ENCODE results near the gene RAB28.

RAB28 gene

DNA sequence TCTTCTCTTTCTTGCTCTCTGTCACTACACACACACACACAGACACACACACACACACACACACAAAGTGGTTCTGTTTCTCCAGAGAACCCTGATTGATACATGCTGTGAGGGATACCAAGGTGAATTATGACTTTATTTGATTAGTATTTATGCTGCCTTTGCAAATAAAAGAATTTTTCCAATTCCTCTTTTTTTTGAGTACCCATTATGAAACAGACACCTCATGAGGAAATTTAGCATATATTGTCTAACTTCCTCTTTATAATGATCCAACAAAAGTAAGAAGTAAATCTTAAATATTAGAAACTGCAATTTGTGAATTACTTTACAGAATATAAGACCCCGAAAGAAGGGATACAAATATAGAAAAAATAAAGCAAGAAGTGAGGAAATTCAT is 14.3 kb upstream of the RAB28 start:
- Histone ChIP-seq H3K27me3 (replicated peaks; ENCODE audit: control insufficient read depth, insufficient read depth, low read length) (no peaks in the 10 kb centered on the region), H3K9me3 (ENCODE audit: control insufficient read depth, low read length) (peaks cover 3% of the 10 kb centered on the region), H3K36me3 (ENCODE audit: control insufficient read depth, insufficient read depth, low read length, severe bottlenecking) (no peaks in the 10 kb centered on the region), H3K9ac (ENCODE audit: low read length) (no peak overlapping the region), H3K4me3 (ENCODE audit: low read length) (no peak overlapping the region), H3K4me1 (ENCODE audit: control insufficient read depth, insufficient read depth, low read length) (no peaks in the 10 kb centered on the region)
- no peak for DNase-seq (ENCODE audit: low read depth)

DNA sequence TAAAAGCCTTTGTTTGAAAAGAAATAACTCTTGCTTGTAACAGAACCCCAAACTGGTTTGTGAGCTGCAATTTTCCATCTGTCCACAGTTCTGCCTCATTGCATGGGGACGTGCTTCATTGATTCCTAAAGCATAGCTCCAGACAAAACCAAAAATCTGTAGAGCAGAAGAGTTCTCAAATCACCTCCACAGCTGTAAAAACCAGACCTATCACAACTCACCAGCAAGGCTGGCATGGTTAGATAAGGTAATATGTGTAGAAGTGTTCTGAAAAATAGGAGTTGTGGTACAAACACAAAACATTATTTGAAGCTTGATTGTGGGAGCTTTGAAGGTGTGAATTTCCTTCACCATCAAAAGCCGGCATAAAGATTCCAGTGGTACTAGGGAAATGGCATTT is 12.5 kb upstream of the RAB28 start:
- no peak overlapping the region for H3K4me3 ChIP-seq (ENCODE audit: low read length)
- H3K4me1 ChIP-seq (ENCODE audit: control insufficient read depth, insufficient read depth, low read length), result no peaks in the 10 kb centered on the region
- peaks cover 3% of the 10 kb centered on the region for H3K9me3 ChIP-seq (ENCODE audit: control insufficient read depth, low read length)
- no peaks in the 10 kb centered on the region for H3K36me3 ChIP-seq (ENCODE audit: control insufficient read depth, insufficient read depth, low read length, severe bottlenecking)
- no peak for DNase-seq (ENCODE audit: low read depth)
- H3K27me3 ChIP-seq (replicated peaks; ENCODE audit: control insufficient read depth, insufficient read depth, low read length), result no peaks in the 10 kb centered on the region
- no peak overlapping the region for H3K9ac ChIP-seq (ENCODE audit: low read length)

DNA sequence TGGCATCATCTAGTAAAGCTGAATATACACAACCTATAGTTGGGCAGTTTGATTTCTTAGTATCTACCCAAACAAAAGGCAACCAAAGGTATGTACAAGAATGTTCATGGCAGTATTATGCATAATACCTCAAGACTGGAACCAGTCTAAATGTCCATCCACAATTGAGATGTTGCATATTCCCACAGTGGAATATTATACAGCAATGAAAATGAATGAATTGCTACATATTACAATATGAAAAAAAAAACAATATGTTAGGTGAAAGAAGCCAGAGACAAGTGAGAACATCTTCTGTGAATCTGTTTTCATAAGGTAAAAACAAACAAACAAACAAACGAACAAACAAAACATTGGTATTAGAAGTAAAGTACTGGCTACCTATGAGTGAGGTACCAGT is 11.6 kb upstream of the RAB28 start:
- Histone ChIP-seq H3K27me3 (replicated peaks; ENCODE audit: control insufficient read depth, insufficient read depth, low read length) (peaks cover 3% of the 10 kb centered on the region), H3K9me3 (ENCODE audit: control insufficient read depth, low read length) (peaks cover 3% of the 10 kb centered on the region), H3K9ac (ENCODE audit: low read length) (no peak overlapping the region), H3K36me3 (ENCODE audit: control insufficient read depth, insufficient read depth, low read length, severe bottlenecking) (no peaks in the 10 kb centered on the region), H3K4me1 (ENCODE audit: control insufficient read depth, insufficient read depth, low read length) (no peaks in the 10 kb centered on the region), H3K4me3 (ENCODE audit: low read length) (no peak overlapping the region)
- DNase-seq (ENCODE audit: low read depth), result no peak

- H3K27me3 ChIP-seq (replicated peaks; ENCODE audit: control insufficient read depth, insufficient read depth, low read length), result peaks cover 6% of the 10 kb centered on the region
- no peaks in the 10 kb centered on the region for H3K36me3 ChIP-seq (ENCODE audit: control insufficient read depth, insufficient read depth, low read length, severe bottlenecking)
- no peaks in the 10 kb centered on the region for H3K4me1 ChIP-seq (ENCODE audit: control insufficient read depth, insufficient read depth, low read length)
- H3K4me3 ChIP-seq (ENCODE audit: low read length), result no peak overlapping the region
- DNase-seq (ENCODE audit: low read depth), result no peak
- no peak overlapping the region for H3K9ac ChIP-seq (ENCODE audit: low read length)
- H3K9me3 ChIP-seq (ENCODE audit: control insufficient read depth, low read length), result peaks cover 3% of the 10 kb centered on the region
Measured at GRCh38 chr4:13493793-13494192, 9.7 kb upstream of the RAB28 start.

GRCh38 chr4:13492747-13493146 is 8.6 kb upstream of the RAB28 start:
- peaks cover 3% of the 10 kb centered on the region for H3K9me3 ChIP-seq (ENCODE audit: control insufficient read depth, low read length)
- H3K4me3 ChIP-seq (ENCODE audit: low read length), result no peak overlapping the region
- H3K36me3 ChIP-seq (ENCODE audit: control insufficient read depth, insufficient read depth, low read length, severe bottlenecking), result no peaks in the 10 kb centered on the region
- H3K27me3 ChIP-seq (replicated peaks; ENCODE audit: control insufficient read depth, insufficient read depth, low read length), result peaks cover 6% of the 10 kb centered on the region
- no peak overlapping the region for H3K9ac ChIP-seq (ENCODE audit: low read length)
- H3K4me1 ChIP-seq (ENCODE audit: control insufficient read depth, insufficient read depth, low read length), result no peaks in the 10 kb centered on the region
- DNase-seq (ENCODE audit: low read depth), result no peak

DNA sequence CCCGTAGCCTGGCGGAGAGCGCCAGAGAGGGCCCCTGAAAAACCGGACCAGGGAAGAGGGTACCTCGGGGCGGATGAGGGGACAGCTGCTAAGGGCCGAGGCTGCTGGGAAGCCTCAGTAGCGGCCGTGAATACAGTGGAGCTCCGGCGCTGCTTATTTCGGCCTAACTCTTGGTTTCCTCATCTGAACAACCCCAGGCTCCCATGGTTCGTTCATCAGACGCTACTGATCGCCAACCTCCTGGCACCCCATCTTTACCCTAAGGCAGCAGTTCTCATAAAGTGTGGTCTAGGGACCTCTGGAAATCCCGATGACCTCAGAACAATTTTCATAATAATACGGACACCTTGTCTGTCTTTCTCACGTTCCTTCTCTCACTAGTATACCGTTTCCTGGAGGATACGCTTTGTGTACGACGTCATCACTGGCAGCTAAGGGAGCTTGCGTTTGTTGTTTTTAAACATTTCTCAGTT is 645 bp upstream of the RAB28 start:
- Histone ChIP-seq H3K27me3 (replicated peaks; ENCODE audit: control insufficient read depth, insufficient read depth, low read length) (no peaks in the 10 kb centered on the region), H3K4me3 (ENCODE audit: low read length) (peak overlapping the region; percentile 84), H3K36me3 (ENCODE audit: control insufficient read depth, insufficient read depth, low read length, severe bottlenecking) (no peaks in the 10 kb centered on the region), H3K4me1 (ENCODE audit: control insufficient read depth, insufficient read depth, low read length) (peaks cover 26% of the 10 kb centered on the region), H3K9me3 (ENCODE audit: control insufficient read depth, low read length) (no peaks in the 10 kb centered on the region), H3K9ac (ENCODE audit: low read length) (peak overlapping the region; percentile 95)
- DNase-seq (ENCODE audit: low read depth), result peak; percentile 63

GRCh38 chr4:13483768-13484121 is 395 bp downstream of the RAB28 start:
- Histone ChIP-seq H3K9me3 (ENCODE audit: control insufficient read depth, low read length) (no peaks in the 10 kb centered on the region), H3K4me1 (ENCODE audit: control insufficient read depth, insufficient read depth, low read length) (peaks cover 26% of the 10 kb centered on the region), H3K36me3 (ENCODE audit: control insufficient read depth, insufficient read depth, low read length, severe bottlenecking) (no peaks in the 10 kb centered on the region), H3K27me3 (replicated peaks; ENCODE audit: control insufficient read depth, insufficient read depth, low read length) (no peaks in the 10 kb centered on the region), H3K4me3 (ENCODE audit: low read length) (peak overlapping the region; percentile 84), H3K9ac (ENCODE audit: low read length) (peak overlapping the region; percentile 95)
- peak; percentile 86 for DNase-seq (ENCODE audit: low read depth)

DNA sequence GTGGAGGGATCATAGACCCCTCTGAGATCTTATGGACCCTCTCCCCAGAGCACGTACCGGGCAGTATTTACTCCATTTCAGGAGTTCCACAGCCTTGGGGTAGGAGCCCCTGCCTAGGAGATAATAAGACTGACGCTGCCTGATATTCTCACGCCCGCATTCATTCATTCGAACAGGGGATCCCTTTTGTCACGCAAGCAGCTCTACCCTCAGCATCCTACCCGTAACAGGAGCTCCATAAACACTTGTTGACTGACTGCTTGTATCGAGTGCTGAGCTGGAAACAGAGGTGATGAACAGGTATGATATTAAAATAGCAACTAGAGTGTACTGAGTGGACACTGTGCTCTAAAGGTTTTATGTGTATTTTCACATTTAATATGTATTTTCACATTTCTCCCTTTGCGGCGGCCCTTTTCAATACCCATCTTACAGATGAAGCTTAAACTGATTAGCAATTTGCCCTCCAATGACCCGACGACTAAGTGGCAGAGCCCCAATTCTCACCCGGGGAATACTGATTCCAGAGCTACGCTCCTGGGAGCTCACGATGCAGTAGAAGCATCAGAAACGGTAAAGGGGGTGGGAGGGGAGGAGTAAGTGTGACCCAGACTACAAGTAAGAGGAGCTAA is 888 bp downstream of the RAB28 start:
- H3K9ac ChIP-seq (ENCODE audit: low read length), result peak overlapping the region; percentile 95
- no peaks in the 10 kb centered on the region for H3K27me3 ChIP-seq (replicated peaks; ENCODE audit: control insufficient read depth, insufficient read depth, low read length)
- peak overlapping the region; percentile 84 for H3K4me3 ChIP-seq (ENCODE audit: low read length)
- H3K9me3 ChIP-seq (ENCODE audit: control insufficient read depth, low read length), result no peaks in the 10 kb centered on the region
- no peaks in the 10 kb centered on the region for H3K36me3 ChIP-seq (ENCODE audit: control insufficient read depth, insufficient read depth, low read length, severe bottlenecking)
- peak; percentile 49 for DNase-seq (ENCODE audit: low read depth)
- peaks cover 26% of the 10 kb centered on the region for H3K4me1 ChIP-seq (ENCODE audit: control insufficient read depth, insufficient read depth, low read length)

GRCh38 chr4:13481569-13481968 is 2.6 kb downstream of the RAB28 start:
- peak overlapping the region; percentile 20 for H3K4me3 ChIP-seq (ENCODE audit: low read length)
- DNase-seq (ENCODE audit: low read depth), result peak; percentile 66
- no peaks in the 10 kb centered on the region for H3K9me3 ChIP-seq (ENCODE audit: control insufficient read depth, low read length)

GRCh38 chr4:13478707-13479106 is 5.4 kb downstream of the RAB28 start:
- peaks cover 5% of the 10 kb centered on the region for H3K36me3 ChIP-seq (ENCODE audit: control insufficient read depth, insufficient read depth, low read length, severe bottlenecking)
- no peaks in the 10 kb centered on the region for H3K27me3 ChIP-seq (replicated peaks; ENCODE audit: control insufficient read depth, insufficient read depth, low read length)
- H3K9me3 ChIP-seq (ENCODE audit: control insufficient read depth, low read length), result no peaks in the 10 kb centered on the region
- H3K4me1 ChIP-seq (ENCODE audit: control insufficient read depth, insufficient read depth, low read length), result peaks cover 36% of the 10 kb centered on the region
- no peak overlapping the region for H3K9ac ChIP-seq (ENCODE audit: low read length)
- DNase-seq (ENCODE audit: low read depth), result no peak
- H3K4me3 ChIP-seq (ENCODE audit: low read length), result no peak overlapping the region

More at GRCh38 chr4:13481569-13481968, 2.6 kb downstream of the RAB28 start:
- H3K4me1 ChIP-seq (ENCODE audit: control insufficient read depth, insufficient read depth, low read length), result peaks cover 31% of the 10 kb centered on the region
- H3K9ac ChIP-seq (ENCODE audit: low read length), result no peak overlapping the region
- no peaks in the 10 kb centered on the region for H3K36me3 ChIP-seq (ENCODE audit: control insufficient read depth, insufficient read depth, low read length, severe bottlenecking)
- H3K27me3 ChIP-seq (replicated peaks; ENCODE audit: control insufficient read depth, insufficient read depth, low read length), result no peaks in the 10 kb centered on the region

GRCh38 chr4:13478131-13478530 is 6.0 kb downstream of the RAB28 start:
- H3K27me3 ChIP-seq (replicated peaks; ENCODE audit: control insufficient read depth, insufficient read depth, low read length), result no peaks in the 10 kb centered on the region
- H3K4me1 ChIP-seq (ENCODE audit: control insufficient read depth, insufficient read depth, low read length), result peaks cover 34% of the 10 kb centered on the region
- no peaks in the 10 kb centered on the region for H3K9me3 ChIP-seq (ENCODE audit: control insufficient read depth, low read length)
- peaks cover 6% of the 10 kb centered on the region for H3K36me3 ChIP-seq (ENCODE audit: control insufficient read depth, insufficient read depth, low read length, severe bottlenecking)
- H3K4me3 ChIP-seq (ENCODE audit: low read length), result no peak overlapping the region
- no peak overlapping the region for H3K9ac ChIP-seq (ENCODE audit: low read length)
- no peak for DNase-seq (ENCODE audit: low read depth)

- H3K36me3 ChIP-seq (ENCODE audit: control insufficient read depth, insufficient read depth, low read length, severe bottlenecking), result peaks cover 6% of the 10 kb centered on the region
- H3K4me3 ChIP-seq (ENCODE audit: low read length), result no peak overlapping the region
- no peak overlapping the region for H3K9ac ChIP-seq (ENCODE audit: low read length)
- peak; percentile 77 for DNase-seq (ENCODE audit: low read depth)
- peaks cover 22% of the 10 kb centered on the region for H3K4me1 ChIP-seq (ENCODE audit: control insufficient read depth, insufficient read depth, low read length)
- no peaks in the 10 kb centered on the region for H3K9me3 ChIP-seq (ENCODE audit: control insufficient read depth, low read length)
- no peaks in the 10 kb centered on the region for H3K27me3 ChIP-seq (replicated peaks; ENCODE audit: control insufficient read depth, insufficient read depth, low read length)
Measured at GRCh38 chr4:13476915-13477314, 7.2 kb downstream of the RAB28 start.
